SH-SY5Y (cell line): ENCODE measurements around the gene CCNYL1.

ENCODE experiments used
- GATA2 ChIP-seq: IDR thresholded peaks from 2 replicates; pipeline ENCODE4 v1.6.1; 2011; ENCODE audit warnings: mild to moderate bottlenecking, low read depth, low read length
- GATA3 ChIP-seq: IDR thresholded peaks from 2 replicates; pipeline ENCODE4 v1.6.1; 2011; ENCODE audit warnings: low read depth, mild to moderate bottlenecking, low read length, moderate library complexity

DNA sequence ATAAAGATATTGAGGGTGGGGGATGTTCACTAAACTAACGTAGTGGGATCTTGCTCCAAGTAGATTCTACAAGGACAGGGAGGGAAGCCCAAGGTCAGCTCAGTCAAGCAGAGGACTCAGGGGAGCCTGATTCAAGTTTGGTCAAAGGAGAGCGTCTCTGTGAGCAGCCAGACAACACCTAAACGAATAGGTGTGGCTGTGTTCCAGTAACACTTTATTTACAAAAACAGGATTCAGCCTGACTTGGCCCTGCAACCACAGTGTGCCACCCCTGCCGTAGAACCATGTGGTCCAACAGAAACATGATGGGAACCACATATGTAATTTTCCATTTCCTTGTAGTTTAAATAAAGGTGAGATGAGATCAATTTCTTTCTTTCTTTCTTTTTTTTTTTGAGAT lies 76.4 kb downstream of the CCNYL1 start:
- no peak for TF ChIP-seq GATA2
- TF ChIP-seq GATA3, result no peak
